IMR-90 (cell line): ENCODE results near the gene LPAR5. TPM values are rescaled to one million over a fixed set of nuclear protein-coding genes. Genes with fewer than 3 reads are reported as not detected.

ENCODE experiments used
- ATAC-seq: fragments of 200-7000 bp; cut with Tn5 transposase; 2 replicates; pipeline ENCODE4 v1.9.1; 2020; ENCODE audit warnings: low read depth, mild to moderate bottlenecking, moderate library complexity
- BruUV-seq: library from RNA; stranded (reverse); fragments of 400-500 nt; replicated peaks from 2 replicates; lab custom pipeline; 2021; lab: Mats Ljungman, UMichigan
- CTCF ChIA-PET: fragments of 300-600 bp; formaldehyde crosslinking; extraction: SDS; loops from one replicate; lab custom pipeline; 2021; ENCODE audit warnings: antibody characterized with exemption; lab: Yijun Ruan, JAX
- POLR2A ChIA-PET: fragments of 300-600 bp; sonication (Branson Sonifier 250); formaldehyde crosslinking; loops from one replicate; lab custom pipeline; 2022; ENCODE audit warnings: antibody characterized with exemption; ENCODE audit not compliant: unreplicated experiment; lab: Charles Lee
- DNase-seq: peaks from one replicate; pipeline ENCODE4 v3.0.0; 2013
- H2AFZ ChIP-seq: replicated peaks from 2 replicates; pipeline ENCODE3; 2013; ENCODE audit warnings: low read length, mild to moderate bottlenecking; ENCODE audit not compliant: poor library complexity
- H2AK5ac ChIP-seq: 2 replicates; pipeline ENCODE4 v1.6.1; 2013; ENCODE audit warnings: low read depth, low read length, inconsistent platforms
- H2AK9ac ChIP-seq: replicated peaks from 2 replicates; pipeline ENCODE3; 2013; ENCODE audit warnings: mild to moderate bottlenecking, low read depth, low read length, moderate library complexity; ENCODE audit not compliant: poor library complexity
- H2BK120ac ChIP-seq: 2 replicates; pipeline ENCODE4 v1.6.1; 2013; ENCODE audit warnings: low read depth, low read length, inconsistent platforms
- H2BK15ac ChIP-seq: 3 replicates; pipeline ENCODE4 v1.6.1; 2013; ENCODE audit warnings: low read depth, low read length, inconsistent platforms
- H2BK20ac ChIP-seq: 2 replicates; pipeline ENCODE4 v1.6.1; 2013; ENCODE audit warnings: low read depth, mild to moderate bottlenecking, inconsistent platforms, low read length, moderate library complexity
- H2BK5ac ChIP-seq: 2 replicates; pipeline ENCODE4 v1.6.1; 2013; ENCODE audit warnings: mild to moderate bottlenecking, low read depth, low read length, inconsistent platforms; ENCODE audit not compliant: poor library complexity, severe bottlenecking
- H3K14ac ChIP-seq: replicated peaks from 2 replicates; pipeline ENCODE4 v1.6.1; 2013; ENCODE audit warnings: low read depth, low read length, inconsistent platforms
- H3K18ac ChIP-seq: 2 replicates; pipeline ENCODE4 v1.6.1; 2013; ENCODE audit warnings: low read depth, low read length, control low read depth
- H3K23ac ChIP-seq: 2 replicates; pipeline ENCODE4 v1.6.1; 2013; ENCODE audit warnings: low read depth, low read length, inconsistent platforms
- H3K27ac ChIP-seq: 2 replicates; pipeline ENCODE4 v1.5.1; 2013; ENCODE audit warnings: mild to moderate bottlenecking, control low read depth, low read length; ENCODE audit not compliant: insufficient read depth
- H3K27me3 ChIP-seq: 2 replicates; pipeline ENCODE4 v1.6.1; 2013; ENCODE audit warnings: low read length; ENCODE audit not compliant: control insufficient read depth, insufficient read depth
- H3K36me3 ChIP-seq: 2 replicates; pipeline ENCODE4 v1.6.1; 2013; ENCODE audit warnings: low read length, mixed read lengths; ENCODE audit not compliant: control insufficient read depth, insufficient read depth
- H3K4ac ChIP-seq: 2 replicates; pipeline ENCODE4 v1.6.1; 2013; ENCODE audit warnings: low read depth, low read length, inconsistent platforms
- H3K4me1 ChIP-seq: 2 replicates; pipeline ENCODE4 v1.6.1; 2013; ENCODE audit warnings: low read length, mixed read lengths; ENCODE audit not compliant: control insufficient read depth, insufficient read depth
- H3K4me2 ChIP-seq: 2 replicates; pipeline ENCODE4 v1.6.1; 2013; ENCODE audit warnings: low read depth, mild to moderate bottlenecking, control low read depth, low read length, moderate library complexity
- H3K4me3 ChIP-seq: 2 replicates; pipeline ENCODE4 v1.5.1; 2013; ENCODE audit warnings: low read depth, mild to moderate bottlenecking, control low read depth, low read length, moderate library complexity; ENCODE audit not compliant: insufficient read depth
- H3K56ac ChIP-seq: 2 replicates; pipeline ENCODE4 v1.6.1; 2013; ENCODE audit warnings: low read length, inconsistent platforms; ENCODE audit not compliant: insufficient read depth; ENCODE audit errors: extremely low read depth
- H3K79me1 ChIP-seq, 2 experiments: 2 replicates each; pipeline ENCODE4 v1.6.1; 2013; ENCODE audit warnings: low read length in 2 of 2, inconsistent platforms in 1 of 2, low read depth in 1 of 2
- H3K9ac ChIP-seq: 2 replicates; pipeline ENCODE4 v1.6.1; 2013; ENCODE audit warnings: low read depth, low read length, control low read depth
- H3K9me1 ChIP-seq: 2 replicates; pipeline ENCODE4 v1.6.1; 2013; ENCODE audit warnings: low read length, inconsistent platforms; ENCODE audit not compliant: insufficient read depth
- H3K9me3 ChIP-seq: 2 replicates; pipeline ENCODE4 v1.6.1; 2013; ENCODE audit warnings: low read length; ENCODE audit not compliant: control insufficient read depth, insufficient read depth
- H4K20me1 ChIP-seq: 2 replicates; pipeline ENCODE4 v1.6.1; 2013; ENCODE audit warnings: low read length, inconsistent platforms; ENCODE audit not compliant: insufficient read depth
- H4K5ac ChIP-seq: 2 replicates; pipeline ENCODE4 v1.6.1; 2013; ENCODE audit warnings: mild to moderate bottlenecking, low read depth, low read length, control low read depth
- H4K8ac ChIP-seq, 2 experiments: 2 replicates each; pipeline ENCODE4 v1.6.1; 2013; ENCODE audit warnings: low read depth in 2 of 2, low read length in 2 of 2, control low read depth in 1 of 2, inconsistent platforms in 1 of 2
- H4K91ac ChIP-seq: 2 replicates; pipeline ENCODE4 v1.6.1; 2013; ENCODE audit warnings: low read depth, low read length, inconsistent platforms; ENCODE audit not compliant: insufficient read depth
- CTCF ChIP-seq: conservative IDR thresholded peaks from 2 replicates; pipeline ENCODE4 v1.5.1; 2012; ENCODE audit warnings: mild to moderate bottlenecking, low read depth, low read length, improper control_type of control experiment
- SMC3 ChIP-seq: fragments of 150-350 bp; IDR thresholded peaks from 2 replicates; pipeline ENCODE4 v1.6.1; 2016; ENCODE audit warnings: low read depth, mild to moderate bottlenecking, antibody characterized with exemption, low read length, moderate library complexity
- WGBS, 2 experiments: methylation state at CpG; one replicate each; pipeline versions ENCODE4 v1.1.5 to v1.1.7; 2013; ENCODE audit warnings: missing lambda C conversion rate in 2 of 2; ENCODE audit not compliant: insufficient read length in 1 of 2; ENCODE audit errors: extremely low coverage in 2 of 2; 5-methylcytosine and 5-hydroxymethylcytosine counted together
- dilution Hi-C: fragments of 300-500 bp; cut with HindIII; formaldehyde crosslinking; loops from one replicate; pipeline ENCODE4 v1.14.3; 2018; ENCODE audit warnings: low sequenced_read_pairs; ENCODE audit not compliant: unreplicated experiment
- in situ Hi-C: fragments of 300-500 bp; cut with MboI; formaldehyde crosslinking; loops from 3 replicates; pipeline ENCODE4 v1.14.3; 2019; ENCODE audit warnings: low sequenced_read_pairs, inconsistent platforms, mixed read lengths
- intact Hi-C: fragments of 100-400 bp; cut with micrococcal nuclease; formaldehyde crosslinking; loops from 2 replicates; pipeline ENCODE4 v1.10.0; 2022
- polyA plus RNA-seq, 3 experiments: library from polyadenylated mRNA; depleted of rRNA; stranded (reverse); fragments of >200 nt; gene quantifications; 2 replicates each; pipeline ENCODE4 v1.2.3, GENCODE V29; 2012; ENCODE audit warnings: low replicate concordance in 1 of 3
- total RNA-seq: library from RNA; depleted of rRNA; stranded (reverse); fragments of >200 nt; gene quantifications from 2 replicates; pipeline ENCODE4 v1.2.3, GENCODE V29; 2012

LPAR5 gene
- total and polyA plus RNA-seq, 2 of the 4 experiments (the other 2 are of a cell fraction) = not detected

- H3K4me1 ChIP-seq = no peaks in the 10 kb centered on the region
- H3K27me3 ChIP-seq = peaks cover 14% of the 10 kb centered on the region
- BruUV-seq = no TSS peak
- no peak overlapping the region for H3K27ac ChIP-seq
- H3K18ac ChIP-seq = no peak overlapping the region
- H2AK9ac ChIP-seq = no peak overlapping the region
- no peak overlapping the region for H4K5ac ChIP-seq
- H3K56ac ChIP-seq = no peak overlapping the region
- DNase-seq (no peak), ATAC-seq (no peak)
- no peak overlapping the region for H3K23ac ChIP-seq
- H3K9me1 ChIP-seq = no peaks in the 10 kb centered on the region
- peaks cover 19% of the 10 kb centered on the region for H3K9me3 ChIP-seq
- H3K9ac ChIP-seq = no peak overlapping the region
- H3K14ac ChIP-seq = no peak overlapping the region
- H3K4me2 ChIP-seq = no peak overlapping the region
- H4K8ac ChIP-seq = no peak overlapping the region
- 0 out of 2 replicates have a peak, but pooled peaks have one; percentile 15 for TF ChIP-seq CTCF
- no peak for TF ChIP-seq SMC3
- 17% methylated on average over 1 of the region's 5 CpGs; no CpG with 5 or more reads in 1 of the 2 experiments for WGBS, 2 experiments
- ChIA-PET POLR2A (interaction anchor here (0.5 kb wide), 1 partner anchor 111 kb away, joined by 4 read pairs; the partner anchor contains the start of gene GAPDH), CTCF (interaction anchor here (1.0 kb wide), 1 partner anchor 87 kb away, joined by 4 read pairs; no protein-coding TSS in a partner anchor)
- intact Hi-C loops = no loop called here
- H4K91ac ChIP-seq = no peak overlapping the region
- no peak overlapping the region for H2AFZ ChIP-seq
- in situ Hi-C loops = no loop called here
- H3K79me1 ChIP-seq = no peaks in the 10 kb centered on the region
- peaks cover 12% of the 10 kb centered on the region for H3K36me3 ChIP-seq
- no peak overlapping the region for H2BK5ac ChIP-seq
- no peak overlapping the region for H2AK5ac ChIP-seq
- no peak overlapping the region for H3K4ac ChIP-seq
- no peak overlapping the region for H2BK15ac ChIP-seq
- H4K20me1 ChIP-seq = no peaks in the 10 kb centered on the region
- H3K4me3 ChIP-seq = no peak overlapping the region
- dilution Hi-C loops = no loop called here
- no peak overlapping the region for H2BK120ac ChIP-seq
- no peak overlapping the region for H2BK20ac ChIP-seq
Observed at GRCh38 chr12:6644903-6645302, 9.1 kb upstream of the LPAR5 start.
